DND-41 (cell line): ENCODE data around the gene FXYD7.
"Not testable (repeated sequence)": the region's sequence is repeated elsewhere in the genome, so short reads cannot be mapped to it uniquely, and the experiment has no call there.

Experiments
- ATAC-seq: fragments of 200-7000 bp; cut with Tn5 transposase; 3 replicates; pipeline ENCODE4 v1.9.1; 2021; ENCODE audit warnings: low read depth; ENCODE audit not compliant: insufficient read depth
- DNase-seq: peaks from one replicate; pipeline ENCODE4 v3.0.0-alpha.2; 2020
- H2AFZ ChIP-seq: 2 replicates; pipeline ENCODE4 v1.6.0; 2012; ENCODE audit warnings: low read depth, low read length
- H3K27ac ChIP-seq: 2 replicates; pipeline ENCODE4 v1.5.1; 2012; ENCODE audit warnings: low read length, inconsistent platforms
- H3K27me3 ChIP-seq: fragments of 200-600 bp; sonication (generic); 2 replicates; pipeline ENCODE4 v1.6.0; 2012; ENCODE audit warnings: low read length, mild to moderate bottlenecking, inconsistent platforms; ENCODE audit not compliant: insufficient read depth, poor library complexity
- H3K36me3 ChIP-seq: 2 replicates; pipeline ENCODE4 v1.5.1; 2012; ENCODE audit warnings: low read length, inconsistent platforms; ENCODE audit not compliant: insufficient read depth
- H3K4me1 ChIP-seq: 2 replicates; pipeline ENCODE4 v1.5.1; 2012; ENCODE audit warnings: mild to moderate bottlenecking, low read length; ENCODE audit not compliant: insufficient read depth
- H3K4me2 ChIP-seq: 2 replicates; pipeline ENCODE4 v1.6.0; 2012; ENCODE audit warnings: mild to moderate bottlenecking, moderate library complexity, low read length, inconsistent platforms; ENCODE audit not compliant: insufficient read depth
- H3K4me3 ChIP-seq, 2 experiments: fragments of 200-600 bp in 1 of 2; shearing (Covaris generic) in 1 of 2; 2 replicates each; pipeline ENCODE4 v1.5.1; 2012 to 2016; ENCODE audit warnings: inconsistent platforms in 2 of 2, low read length in 2 of 2, mild to moderate bottlenecking in 2 of 2, low read depth in 1 of 2, moderate library complexity in 1 of 2
- H3K79me2 ChIP-seq: 2 replicates; pipeline ENCODE4 v1.6.0; 2012; ENCODE audit warnings: low read length, inconsistent platforms; ENCODE audit not compliant: insufficient read depth
- H3K9ac ChIP-seq: 2 replicates; pipeline ENCODE4 v1.6.0; 2012; ENCODE audit warnings: low read depth, mild to moderate bottlenecking, inconsistent platforms, low read length, moderate library complexity
- H3K9me3 ChIP-seq: 2 replicates; pipeline ENCODE4 v1.5.1; 2012; ENCODE audit warnings: low read length, moderate library complexity, mild to moderate bottlenecking, inconsistent platforms; ENCODE audit not compliant: insufficient read depth, severe bottlenecking
- H4K20me1 ChIP-seq: 2 replicates; pipeline ENCODE4 v1.6.0; 2012; ENCODE audit warnings: low read length; ENCODE audit not compliant: insufficient read depth
- EZH2 ChIP-seq: IDR thresholded peaks from 3 replicates; pipeline ENCODE4 v1.6.1; 2012; ENCODE audit warnings: borderline replicate concordance, low read depth, mild to moderate bottlenecking, moderate library complexity, low read length, inconsistent platforms; ENCODE audit not compliant: severe bottlenecking
- TF ChIP-seq, protein P1 (sequence below): IDR thresholded peaks from 2 replicates; pipeline ENCODE4 v1.5.1; 2012; ENCODE audit warnings: borderline replicate concordance, low read length, moderate library complexity, mild to moderate bottlenecking; ENCODE audit not compliant: poor library complexity, severe bottlenecking; ENCODE audit errors: extremely low read depth

FXYD7 gene

DNA sequence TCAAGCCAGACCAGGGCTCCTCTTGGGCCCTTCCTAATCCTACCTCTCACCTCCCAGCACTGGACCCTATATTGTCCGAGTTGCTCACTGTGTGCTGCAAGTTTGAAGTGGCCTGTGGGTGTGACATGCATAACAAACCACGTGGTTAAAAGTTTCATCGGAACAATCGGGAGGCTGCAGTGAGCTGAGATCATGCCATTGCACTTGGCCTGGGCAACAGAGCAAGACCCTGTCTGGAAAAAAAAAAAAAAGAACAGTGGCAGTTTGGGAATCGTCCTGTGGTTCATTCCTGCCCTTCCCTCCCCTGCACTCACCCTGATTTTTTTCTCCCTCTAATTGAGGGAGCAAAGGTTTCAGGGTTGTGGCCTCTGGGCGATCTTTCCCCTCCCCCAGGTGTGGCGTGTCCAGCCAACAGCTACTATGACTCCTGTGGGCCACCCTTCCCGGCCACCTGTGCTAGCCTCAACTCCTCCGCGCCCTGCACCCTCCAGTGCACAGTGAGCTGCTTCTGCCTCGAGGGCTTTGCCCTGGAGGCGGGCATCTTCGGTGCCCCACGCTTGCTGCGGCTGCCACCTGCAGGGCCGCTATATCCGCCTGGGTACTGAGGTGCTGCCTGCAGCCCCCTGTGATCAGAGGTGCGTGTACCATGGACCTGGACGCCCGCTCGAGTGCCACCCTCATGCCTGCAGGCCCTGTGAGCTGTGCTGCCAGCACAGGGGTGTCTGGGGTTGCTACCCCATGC lies 43.7 kb upstream of the FXYD7 start:
- no peaks in the 10 kb centered on the region for H3K27me3 ChIP-seq
- no peaks in the 10 kb centered on the region for H3K79me2 ChIP-seq
- no peaks in the 10 kb centered on the region for H3K4me1 ChIP-seq
- H3K9me3 ChIP-seq, result no peaks in the 10 kb centered on the region
- H3K4me3 ChIP-seq, result no peak overlapping the region
- ATAC-seq (no peak), DNase-seq (no peak)
- no peak overlapping the region for H3K9ac ChIP-seq
- H4K20me1 ChIP-seq, result no peaks in the 10 kb centered on the region
- no peak overlapping the region for H3K27ac ChIP-seq
- TF ChIP-seq, protein P1, sequence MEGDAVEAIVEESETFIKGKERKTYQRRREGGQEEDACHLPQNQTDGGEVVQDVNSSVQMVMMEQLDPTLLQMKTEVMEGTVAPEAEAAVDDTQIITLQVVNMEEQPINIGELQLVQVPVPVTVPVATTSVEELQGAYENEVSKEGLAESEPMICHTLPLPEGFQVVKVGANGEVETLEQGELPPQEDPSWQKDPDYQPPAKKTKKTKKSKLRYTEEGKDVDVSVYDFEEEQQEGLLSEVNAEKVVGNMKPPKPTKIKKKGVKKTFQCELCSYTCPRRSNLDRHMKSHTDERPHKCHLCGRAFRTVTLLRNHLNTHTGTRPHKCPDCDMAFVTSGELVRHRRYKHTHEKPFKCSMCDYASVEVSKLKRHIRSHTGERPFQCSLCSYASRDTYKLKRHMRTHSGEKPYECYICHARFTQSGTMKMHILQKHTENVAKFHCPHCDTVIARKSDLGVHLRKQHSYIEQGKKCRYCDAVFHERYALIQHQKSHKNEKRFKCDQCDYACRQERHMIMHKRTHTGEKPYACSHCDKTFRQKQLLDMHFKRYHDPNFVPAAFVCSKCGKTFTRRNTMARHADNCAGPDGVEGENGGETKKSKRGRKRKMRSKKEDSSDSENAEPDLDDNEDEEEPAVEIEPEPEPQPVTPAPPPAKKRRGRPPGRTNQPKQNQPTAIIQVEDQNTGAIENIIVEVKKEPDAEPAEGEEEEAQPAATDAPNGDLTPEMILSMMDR, result no peak
- TF ChIP-seq EZH2, result no peak
- H3K4me2 ChIP-seq, result no peak overlapping the region
- no peak overlapping the region for H2AFZ ChIP-seq
- H3K36me3 ChIP-seq, result no peaks in the 10 kb centered on the region

DNA sequence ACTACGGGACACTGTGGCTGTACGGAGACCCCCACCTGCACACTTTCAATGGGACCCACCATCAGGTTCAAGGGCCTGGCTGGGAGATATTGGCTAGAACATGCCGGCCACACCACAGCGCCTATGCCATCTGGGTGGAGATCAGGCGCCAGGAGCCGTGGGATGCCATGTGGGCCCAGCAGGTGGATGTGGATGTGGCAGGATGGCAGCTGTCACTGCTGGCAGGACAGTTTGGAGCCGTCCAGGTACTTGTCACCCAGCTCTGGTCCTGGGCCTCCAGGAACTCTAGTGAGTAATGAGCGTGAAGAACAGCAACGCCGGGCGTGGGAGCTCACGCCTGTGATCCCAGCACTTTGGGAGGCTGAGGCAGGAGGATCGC lies 43.2 kb upstream of the FXYD7 start:
- H3K36me3 ChIP-seq, result no peaks in the 10 kb centered on the region
- no peak overlapping the region for H3K4me2 ChIP-seq
- no peaks in the 10 kb centered on the region for H3K9me3 ChIP-seq
- H3K79me2 ChIP-seq, result no peaks in the 10 kb centered on the region
- H3K9ac ChIP-seq, result no peak overlapping the region
- H3K4me3 ChIP-seq, result no peak overlapping the region
- TF ChIP-seq, protein P1, result no peak
- TF ChIP-seq EZH2, result no peak
- H3K27me3 ChIP-seq, result no peaks in the 10 kb centered on the region
- ATAC-seq (no peak), DNase-seq (no peak)
- H2AFZ ChIP-seq, result no peak overlapping the region
- no peak overlapping the region for H3K27ac ChIP-seq
- H3K4me1 ChIP-seq, result no peaks in the 10 kb centered on the region
- no peaks in the 10 kb centered on the region for H4K20me1 ChIP-seq

DNA sequence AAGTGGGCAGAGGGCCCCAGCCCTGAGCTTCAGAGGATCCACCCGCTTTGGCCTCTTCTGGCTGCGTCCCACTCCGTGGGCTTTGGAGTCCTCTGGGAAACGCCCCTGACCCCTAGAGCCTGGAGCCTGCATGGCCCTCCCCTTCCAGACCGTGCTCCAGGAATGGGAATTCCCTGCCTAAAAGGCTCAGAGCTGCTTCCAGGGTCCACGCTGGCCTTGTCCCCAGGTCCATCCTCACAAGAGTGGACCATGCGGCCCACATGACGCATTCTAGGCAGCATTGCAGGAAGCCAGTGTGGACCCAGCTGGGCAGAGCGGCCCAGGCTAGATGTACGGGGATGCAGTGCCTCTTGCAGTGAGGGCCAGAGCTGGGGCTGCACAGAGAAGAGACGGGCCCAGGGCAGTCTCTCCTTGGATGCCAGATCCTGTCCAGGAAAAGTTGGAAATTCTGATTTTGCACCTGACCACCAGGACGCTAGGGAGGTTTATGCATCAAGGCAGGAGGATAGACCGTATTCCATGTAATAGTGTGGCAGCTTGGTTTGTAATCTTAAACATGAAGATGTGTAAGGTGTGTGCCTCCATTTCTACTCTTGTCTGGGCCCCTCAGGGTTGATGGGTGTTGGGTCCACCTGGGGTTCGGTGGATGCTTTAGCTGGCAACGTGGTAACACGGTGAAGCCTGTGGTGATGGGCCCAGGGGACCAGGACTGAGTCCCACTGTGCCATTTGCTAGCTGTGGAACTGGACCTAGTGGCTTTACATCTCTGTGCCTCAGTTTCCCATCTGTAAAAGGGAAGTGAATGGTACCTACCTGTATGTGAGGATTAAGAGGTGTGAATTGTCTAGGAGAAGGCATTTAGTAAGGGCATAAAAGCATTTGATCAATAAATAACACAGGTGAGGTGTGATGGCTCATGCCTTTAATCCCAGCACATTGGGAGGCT lies 42.2 kb upstream of the FXYD7 start:
- H3K9me3 ChIP-seq, result no peaks in the 10 kb centered on the region
- TF ChIP-seq, protein P1, result no peak
- TF ChIP-seq EZH2, result no peak
- H3K36me3 ChIP-seq, result no peaks in the 10 kb centered on the region
- H3K27me3 ChIP-seq, result no peaks in the 10 kb centered on the region
- H2AFZ ChIP-seq, result no peak overlapping the region
- H3K27ac ChIP-seq, result no peak overlapping the region
- no peak overlapping the region for H3K4me2 ChIP-seq
- no peak overlapping the region for H3K4me3 ChIP-seq
- H3K4me1 ChIP-seq, result no peaks in the 10 kb centered on the region
- H3K79me2 ChIP-seq, result no peaks in the 10 kb centered on the region
- no peak for ATAC-seq
- DNase-seq, result no peak
- H3K9ac ChIP-seq, result no peak overlapping the region
- H4K20me1 ChIP-seq, result no peaks in the 10 kb centered on the region

DNA sequence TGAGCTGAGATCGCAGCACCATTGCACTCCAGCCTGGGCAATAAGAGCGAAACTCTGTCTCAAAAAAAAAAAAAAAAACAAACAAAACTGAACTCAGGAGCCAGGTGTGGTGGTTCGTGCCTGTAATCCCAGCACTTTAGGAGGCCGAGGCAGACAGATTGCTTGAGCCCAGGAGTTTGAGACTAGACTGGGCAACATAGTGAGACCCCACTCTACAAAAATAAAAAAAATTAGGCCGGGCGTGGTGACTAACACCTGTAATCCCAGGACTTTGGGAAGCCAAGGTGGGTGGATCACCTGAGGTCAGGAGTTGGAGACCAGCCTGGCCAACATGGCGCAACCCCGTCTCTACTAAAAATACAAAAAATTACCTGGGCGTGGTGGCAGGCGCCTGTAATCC lies 41.1 kb upstream of the FXYD7 start:
- H2AFZ ChIP-seq, H3K79me2 ChIP-seq, ATAC-seq, DNase-seq, H3K4me3 ChIP-seq, H3K27me3 ChIP-seq, H3K4me2 ChIP-seq, H3K9me3 ChIP-seq, H3K27ac ChIP-seq, H3K36me3 ChIP-seq, H4K20me1 ChIP-seq, H3K4me1 ChIP-seq, H3K9ac ChIP-seq: not testable (repeated sequence)

DNA sequence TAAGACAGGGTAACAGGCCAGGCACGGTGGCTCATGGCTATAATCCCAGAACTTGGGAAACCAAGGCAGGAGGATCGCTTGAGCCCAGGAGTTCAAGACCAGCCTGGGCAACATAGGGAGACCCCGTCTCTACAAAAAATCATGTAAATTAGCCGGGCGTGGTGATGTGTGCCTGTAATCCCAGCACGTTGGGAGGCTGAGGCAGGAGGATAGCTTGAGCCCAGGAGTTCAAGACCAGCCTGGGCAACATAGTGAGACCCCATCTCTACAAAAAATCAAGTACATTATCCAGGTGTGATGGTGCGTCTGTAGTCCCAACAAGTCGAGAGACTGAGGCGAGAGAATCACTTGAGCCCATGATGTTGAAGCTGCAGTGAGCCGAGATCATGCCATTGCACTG lies 39.4 kb upstream of the FXYD7 start:
- H3K36me3 ChIP-seq, H3K79me2 ChIP-seq: not testable (repeated sequence)

More for the DNA sequence above, 39.4 kb upstream of the FXYD7 start:
- H3K4me3 ChIP-seq, H3K9me3 ChIP-seq, H3K4me1 ChIP-seq, ATAC-seq, H2AFZ ChIP-seq, DNase-seq, H3K27ac ChIP-seq, H3K9ac ChIP-seq, H3K27me3 ChIP-seq, H3K4me2 ChIP-seq, H4K20me1 ChIP-seq: not testable (repeated sequence)
